Heart left ventricle (tissue), 16 donors: Measurements from ENCODE around the gene TRIM15. TPM values are rescaled to one million over a fixed set of nuclear protein-coding genes. Genes with fewer than 3 reads are reported as not detected.

Experiments used
- ATAC-seq, 4 donors: fragments of 200-7000 bp; cut with Tn5 transposase; one replicate each; pipeline ENCODE4 v1.9.1; 2020 to 2022; ENCODE audit warnings: moderate library complexity in 4 of 4, mild to moderate bottlenecking in 3 of 4, moderate number of reproducible peaks in 1 of 4
- DNase-seq, 5 donors: peaks; one replicate each; pipeline ENCODE4 v3.0.0-alpha.2; 2020
- H3K27ac ChIP-seq, 12 donors: fragments of 200-600 bp; sonication (generic) in 4 of 12; one replicate each; pipeline versions ENCODE4 v1.5.0 to v1.8.0; 2016 to 2022; ENCODE audit warnings: mild to moderate bottlenecking in 2 of 12
- H3K27me3 ChIP-seq, 9 donors: fragments of 200-600 bp; sonication (generic) in 2 of 9; one replicate each; pipeline versions ENCODE4 v1.5.1 to v1.8.0; 2016 to 2022; ENCODE audit warnings: mild to moderate bottlenecking in 3 of 9
- H3K36me3 ChIP-seq, 9 donors: fragments of 200-600 bp; sonication (generic) in 2 of 9; one replicate each; pipeline versions ENCODE4 v1.5.0 to v1.8.0; 2018 to 2022; ENCODE audit warnings: mild to moderate bottlenecking in 2 of 9
- H3K4me1 ChIP-seq, 12 donors: fragments of 200-600 bp; sonication (generic) in 4 of 12; one replicate each; pipeline versions ENCODE4 v1.5.0 to v1.8.0; 2016 to 2022; ENCODE audit warnings: mild to moderate bottlenecking in 3 of 12
- H3K4me3 ChIP-seq, 12 donors: fragments of 200-600 bp; sonication (generic) in 4 of 12; one replicate each; pipeline versions ENCODE4 v1.5.0 to v1.8.0; 2017 to 2022; ENCODE audit warnings: mild to moderate bottlenecking in 9 of 12, moderate library complexity in 4 of 12
- H3K9me3 ChIP-seq, 12 donors: fragments of 200-600 bp; sonication (generic) in 4 of 12; one replicate each; pipeline versions ENCODE4 v1.5.0 to v1.8.0; 2016 to 2022; ENCODE audit warnings: mild to moderate bottlenecking in 1 of 12
- POLR2A ChIP-seq, 2 donors: fragments of 450-650 bp; IDR thresholded peaks; one replicate each; pipeline ENCODE4 v1.6.1; 2017; ENCODE audit warnings: antibody characterized with exemption in 2 of 2, mild to moderate bottlenecking in 2 of 2, moderate library complexity in 2 of 2
- WGBS, 4 donors: extraction: QIAGEN DNeasy Blood & Tissue Kit in 2 of 4; methylation state at CpG; one replicate each; pipeline versions ENCODE4 v1.1.5 to v1.1.7; 2013 to 2018; 5-methylcytosine and 5-hydroxymethylcytosine counted together
- intact Hi-C, 10 donors: fragments of 100-400 bp; cut with DNase I; formaldehyde crosslinking; loops; one replicate each; pipeline versions ENCODE4 v1.11.1 to v1.14.2; 2022
- polyA plus RNA-seq, 2 donors: library from polyadenylated mRNA; stranded (reverse); fragments of 200-250 nt; gene quantifications; one replicate each; pipeline ENCODE4 v1.2.3, GENCODE V29; 2013
- total RNA-seq, 9 donors: library from RNA; depleted of rRNA in 2 of 9; stranded (reverse); fragments of >200 nt in 2 of 9; fragmentation: NEBNext Ultra II Directional in 3 of 9; extraction: Animal tissue kit (Norgen Biotek cat#: 25700) in 3 of 9; gene quantifications; one replicate each; pipeline versions ENCODE4 v1.1.0 to v1.2.4, GENCODE V29; 2016 to 2023
- TF ChIP-seq, protein P1 (sequence below), 12 donors: fragments of 200-600 bp; sonication (generic) in 4 of 12; IDR thresholded peaks; one replicate each; pipeline versions ENCODE4 v1.5.0 to v1.8.0; 2018 to 2022; ENCODE audit warnings: antibody characterized with exemption in 12 of 12, mild to moderate bottlenecking in 5 of 12
- donor health status: ischemic (EF 13 %, LVEDD 7.1; RV severe dilation, severe dysfunction).
- donor health status: healthy with polysubstance abuse.
- donor health status: DM: no; HTN: yes; CAD: no.
- donor health status: DM: no; HTN: no; CAD: no.
- donor health status: ischemic (EF 25% LVEDD 6.9; RV normal size, moderate dysfunction).
- donor health status: ischemic (EF 25% LVEDD 5.7; RV mildly dilated, moderate dysfunction).
- donor health status: healthy.
- donor health status: DM: yes; HTN: yes; CAD: no.
- donor health status: ischemic (EF 35%, LVEDD 5.7; RV mildly dilated, moderate dysfunction).
- donor health status: nonischemic (EF 11% LVEDD 7.7; RV severe dilation, severe dysfunction).
- donor health status: DM: yes; HTN: yes; CAD: no.
- donor health status: PGD.
- donor health status: ischemic (EF 29% LVEDD 5.4; RV normal size, mild dysfunction).
- donor health status: nonischemic (EF 23%, LVEDD 6.1; RV moderate dilation, normal function).

Gene TRIM15
- total and polyA plus RNA-seq, 11 donors: not detected

DNA sequence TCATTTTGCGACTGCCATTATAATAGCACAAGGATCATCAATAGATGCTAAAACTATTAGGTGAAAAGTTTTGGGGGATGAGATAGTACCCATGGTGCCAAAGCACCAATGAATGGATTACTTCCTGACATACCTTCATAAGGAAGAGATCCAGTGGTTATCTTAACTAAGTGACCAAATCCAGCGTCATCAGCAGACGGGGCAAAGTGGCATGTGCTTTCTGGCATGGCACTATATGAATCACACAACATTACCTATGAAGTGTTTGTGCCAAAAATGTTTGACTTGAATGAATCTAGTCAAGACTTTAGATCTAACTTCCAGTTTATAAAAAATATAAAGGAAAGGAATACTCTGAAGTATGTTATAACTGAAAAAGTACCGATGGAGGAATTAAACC lies 39.0 kb downstream of the TRIM15 start:
- ATAC-seq: no peak
- Histone ChIP-seq H3K27ac (no peak overlapping the region), H3K4me3 (no peak overlapping the region), H3K36me3 (peaks cover 0 to 49% (median 33%) of the 10 kb centered on the region in 9 donors), H3K27me3 (no peaks in the 10 kb centered on the region), H3K4me1 (peaks cover 6 to 59% (median 21%) of the 10 kb centered on the region in 12 donors), H3K9me3 (no peaks in the 10 kb centered on the region)
- 80 to 90% (median 88%) methylated on average over 4 of the region's 4 CpGs for WGBS, 4 donors
- DNase-seq: no peak
- intact Hi-C loops: no loop called here
- TF ChIP-seq POLR2A (IDR thresholded peaks at IDR 0.05): no peak
- TF ChIP-seq, protein P1, sequence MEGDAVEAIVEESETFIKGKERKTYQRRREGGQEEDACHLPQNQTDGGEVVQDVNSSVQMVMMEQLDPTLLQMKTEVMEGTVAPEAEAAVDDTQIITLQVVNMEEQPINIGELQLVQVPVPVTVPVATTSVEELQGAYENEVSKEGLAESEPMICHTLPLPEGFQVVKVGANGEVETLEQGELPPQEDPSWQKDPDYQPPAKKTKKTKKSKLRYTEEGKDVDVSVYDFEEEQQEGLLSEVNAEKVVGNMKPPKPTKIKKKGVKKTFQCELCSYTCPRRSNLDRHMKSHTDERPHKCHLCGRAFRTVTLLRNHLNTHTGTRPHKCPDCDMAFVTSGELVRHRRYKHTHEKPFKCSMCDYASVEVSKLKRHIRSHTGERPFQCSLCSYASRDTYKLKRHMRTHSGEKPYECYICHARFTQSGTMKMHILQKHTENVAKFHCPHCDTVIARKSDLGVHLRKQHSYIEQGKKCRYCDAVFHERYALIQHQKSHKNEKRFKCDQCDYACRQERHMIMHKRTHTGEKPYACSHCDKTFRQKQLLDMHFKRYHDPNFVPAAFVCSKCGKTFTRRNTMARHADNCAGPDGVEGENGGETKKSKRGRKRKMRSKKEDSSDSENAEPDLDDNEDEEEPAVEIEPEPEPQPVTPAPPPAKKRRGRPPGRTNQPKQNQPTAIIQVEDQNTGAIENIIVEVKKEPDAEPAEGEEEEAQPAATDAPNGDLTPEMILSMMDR (IDR thresholded peaks at IDR 0.05): no peak

DNA sequence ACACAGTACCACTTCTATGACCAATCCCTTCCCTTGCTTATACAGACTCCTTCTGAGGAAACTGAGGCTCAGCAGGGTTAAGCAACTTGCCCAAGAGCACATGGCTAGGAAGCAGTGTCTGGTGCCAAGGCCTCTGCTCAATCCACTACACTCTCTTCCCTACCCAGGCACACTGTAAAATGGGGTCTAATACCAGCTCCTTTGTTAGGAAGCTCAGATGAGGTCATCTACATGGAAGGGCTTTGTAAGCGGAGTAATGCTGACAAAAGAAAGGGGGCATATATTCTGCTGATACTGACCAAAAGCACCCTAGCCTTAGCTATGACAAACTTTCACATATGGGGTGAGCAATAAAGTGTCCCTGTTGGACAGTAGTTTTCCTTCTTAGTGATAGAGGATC lies 40.8 kb downstream of the TRIM15 start:
- no peak overlapping the region for H3K27ac ChIP-seq
- 95 to 100% (median 98%) methylated on average over 1 of the region's 1 CpG for WGBS, 4 donors
- H3K27me3 ChIP-seq: no peaks in the 10 kb centered on the region
- TF ChIP-seq POLR2A (IDR thresholded peaks at IDR 0.05): no peak
- TF ChIP-seq, protein P1 (IDR thresholded peaks at IDR 0.05): no peak
- DNase-seq (no peak), ATAC-seq (no peak)
- intact Hi-C loops: no loop called here
- H3K4me1 ChIP-seq: peaks cover 9 to 75% (median 30%) of the 10 kb centered on the region in 12 donors
- H3K9me3 ChIP-seq: no peaks in the 10 kb centered on the region
- no peak overlapping the region for H3K4me3 ChIP-seq
- H3K36me3 ChIP-seq: peaks cover 0 to 32% (median 15%) of the 10 kb centered on the region in 9 donors

GRCh38 chr6:30206152-30206551 lies 42.8 kb downstream of the TRIM15 start:
- no peaks in the 10 kb centered on the region for H3K27me3 ChIP-seq
- TF ChIP-seq, protein P1 (IDR thresholded peaks at IDR 0.05): no peak
- no peak for TF ChIP-seq POLR2A (IDR thresholded peaks at IDR 0.05)
- WGBS, 4 donors: 73 to 84% (median 78%) methylated on average over 7 of the region's 7 CpGs
- peaks cover 9 to 85% (median 42%) of the 10 kb centered on the region in 12 donors for H3K4me1 ChIP-seq
- no peaks in the 10 kb centered on the region for H3K9me3 ChIP-seq
- intact Hi-C loops: no loop called here
- H3K4me3 ChIP-seq: no peak overlapping the region
- DNase-seq: no peak
- peaks cover 0 to 16% (median 0%) of the 10 kb centered on the region in 9 donors for H3K36me3 ChIP-seq
- H3K27ac ChIP-seq: peak overlapping the region in 2 of 12 donors; percentile 44 to 76
- ATAC-seq: peak in 1 of 4 donors; percentile 8

- Histone ChIP-seq H3K9me3 (no peaks in the 10 kb centered on the region), H3K27me3 (no peaks in the 10 kb centered on the region), H3K4me1 (peaks cover 9 to 85% (median 48%) of the 10 kb centered on the region in 12 donors), H3K36me3 (peaks cover 0 to 14% (median 0%) of the 10 kb centered on the region in 9 donors), H3K4me3 (no peak overlapping the region), H3K27ac (peak overlapping the region in 11 of 12 donors; percentile 10 to 76 (median 44))
- TF ChIP-seq, protein P1 (IDR thresholded peaks at IDR 0.05): no peak
- no peak for TF ChIP-seq POLR2A (IDR thresholded peaks at IDR 0.05)
- DNase-seq (no peak), ATAC-seq (peak; percentile 32 to 56 (median 52))
- intact Hi-C loops: no loop called here
- WGBS, 4 donors: 25 to 42% (median 30%) methylated on average over 11 of the region's 11 CpGs
These were observed 43.7 kb downstream of the TRIM15 start for GRCh38 chr6:30206799-30207618.
